ENCODE results near the gene TM4SF1.

- TF ChIP-seq CTCF (IDR thresholded peaks at IDR 0.05 in 8 of 11, conservative IDR thresholded peaks at IDR 0.05 in 3 of 11) = no peak
- no peak for TF ChIP-seq POLR2AphosphoS5 (IDR thresholded peaks at IDR 0.05)
- no peak for TF ChIP-seq POLR2A (IDR thresholded peaks at IDR 0.05)
Measured at GRCh38 chr3:149384911-149385321, 7.5 kb upstream of the TM4SF1 start.

All from spleen (tissue), 7 donors.